Stimulated activated memory B cell treated with anti-CD40 and anti-IgM and Interleukin-4, amounts not matched to agents 10 μg/mL and 1 μg/mL and 100 μg/mL, for 72 hours (primary cell): ENCODE measurements around the gene LCMT2.
A peak's percentile ranks its signal among the peaks of the same experiment; 100 is the strongest.

Source experiments
- ATAC-seq: fragments of 150-1000 bp; cut with Tn5 transposase; 2 replicates; pipeline ENCODE4 v1.10.0; 2021
- H3K27ac Mint-ChIP-seq: one replicate; pipeline ENCODE4 v1.8.0; 2022; ENCODE audit warnings: mild to moderate bottlenecking, mixed read lengths
- H3K27me3 Mint-ChIP-seq: one replicate; pipeline ENCODE4 v1.8.0; 2022; ENCODE audit warnings: mixed read lengths
- H3K36me3 Mint-ChIP-seq: one replicate; pipeline ENCODE4 v1.8.0; 2022; ENCODE audit warnings: mixed read lengths
- H3K4me1 Mint-ChIP-seq: one replicate; pipeline ENCODE4 v1.8.0; 2022; ENCODE audit warnings: mixed read lengths
- H3K4me3 Mint-ChIP-seq: one replicate; pipeline ENCODE4 v1.8.0; 2022; ENCODE audit warnings: mild to moderate bottlenecking, moderate library complexity, mixed read lengths
- H3K9me3 Mint-ChIP-seq: one replicate; pipeline ENCODE4 v1.8.0; 2022; ENCODE audit warnings: mixed read lengths

Gene LCMT2

DNA sequence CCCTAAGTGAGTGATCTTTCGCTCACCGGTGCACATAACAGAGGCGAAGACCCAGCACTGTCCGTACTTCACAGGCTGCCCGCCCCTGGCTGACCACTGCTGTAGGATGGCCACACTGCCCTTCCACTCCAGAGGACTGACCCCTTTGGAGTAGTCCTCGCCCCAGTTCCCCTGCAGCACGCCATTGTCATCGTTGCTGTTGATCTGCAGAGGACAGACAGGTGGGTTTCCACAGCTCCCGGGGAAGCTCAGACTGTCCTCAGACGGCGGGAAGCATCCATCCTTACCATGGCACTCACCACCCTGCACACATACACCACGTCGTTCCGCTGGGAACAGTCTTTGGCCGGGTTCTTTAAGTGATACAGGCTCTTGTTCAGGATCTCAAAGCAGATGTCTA lies 43.1 kb downstream of the LCMT2 start:
- Mint-ChIP-seq H3K4me3 (no peak overlapping the region), H3K27me3 (no peaks in the 10 kb centered on the region), H3K9me3 (no peaks in the 10 kb centered on the region), H3K36me3 (no peaks in the 10 kb centered on the region), H3K4me1 (peaks cover 21% of the 10 kb centered on the region), H3K27ac (no peak overlapping the region)
- peak; percentile 36 for ATAC-seq

- no peak for ATAC-seq
- no peak overlapping the region for H3K4me3 Mint-ChIP-seq
- H3K27me3 Mint-ChIP-seq: no peaks in the 10 kb centered on the region
- no peaks in the 10 kb centered on the region for H3K9me3 Mint-ChIP-seq
- H3K4me1 Mint-ChIP-seq: peaks cover 21% of the 10 kb centered on the region
- no peak overlapping the region for H3K27ac Mint-ChIP-seq
- H3K36me3 Mint-ChIP-seq: no peaks in the 10 kb centered on the region
Measured at GRCh38 chr15:43286074-43286473, 44.3 kb downstream of the LCMT2 start.

DNA sequence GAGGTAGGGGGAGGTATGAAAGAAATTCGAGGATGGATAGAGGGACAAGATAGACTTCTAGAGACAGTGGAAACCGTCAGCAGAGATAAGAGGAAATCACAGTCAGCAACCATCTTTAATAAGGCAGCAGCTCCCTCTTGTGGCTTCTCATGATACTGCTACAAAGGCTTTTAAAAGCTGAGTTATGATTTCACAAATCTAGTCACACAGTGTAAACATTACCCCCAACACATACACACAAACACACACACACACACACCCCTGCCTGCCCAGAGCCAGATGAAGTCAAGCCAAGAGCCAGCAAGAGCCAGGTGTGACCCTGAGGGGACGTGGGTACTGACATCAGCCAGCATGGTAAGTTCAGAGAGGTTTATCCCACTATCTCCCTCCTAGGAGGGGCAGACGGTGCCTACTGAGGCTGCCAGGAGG lies 44.8 kb downstream of the LCMT2 start:
- Mint-ChIP-seq H3K9me3 (no peaks in the 10 kb centered on the region), H3K36me3 (no peaks in the 10 kb centered on the region), H3K27me3 (no peaks in the 10 kb centered on the region), H3K4me1 (peaks cover 21% of the 10 kb centered on the region), H3K4me3 (no peak overlapping the region), H3K27ac (peak overlapping the region; percentile 28)
- peak; percentile 68 for ATAC-seq

- Mint-ChIP-seq H3K27me3 (no peaks in the 10 kb centered on the region), H3K4me1 (peaks cover 21% of the 10 kb centered on the region), H3K36me3 (no peaks in the 10 kb centered on the region), H3K4me3 (no peak overlapping the region), H3K9me3 (no peaks in the 10 kb centered on the region), H3K27ac (no peak overlapping the region)
- no peak for ATAC-seq
Measured at GRCh38 chr15:43283526-43283925, 46.8 kb downstream of the LCMT2 start.

DNA sequence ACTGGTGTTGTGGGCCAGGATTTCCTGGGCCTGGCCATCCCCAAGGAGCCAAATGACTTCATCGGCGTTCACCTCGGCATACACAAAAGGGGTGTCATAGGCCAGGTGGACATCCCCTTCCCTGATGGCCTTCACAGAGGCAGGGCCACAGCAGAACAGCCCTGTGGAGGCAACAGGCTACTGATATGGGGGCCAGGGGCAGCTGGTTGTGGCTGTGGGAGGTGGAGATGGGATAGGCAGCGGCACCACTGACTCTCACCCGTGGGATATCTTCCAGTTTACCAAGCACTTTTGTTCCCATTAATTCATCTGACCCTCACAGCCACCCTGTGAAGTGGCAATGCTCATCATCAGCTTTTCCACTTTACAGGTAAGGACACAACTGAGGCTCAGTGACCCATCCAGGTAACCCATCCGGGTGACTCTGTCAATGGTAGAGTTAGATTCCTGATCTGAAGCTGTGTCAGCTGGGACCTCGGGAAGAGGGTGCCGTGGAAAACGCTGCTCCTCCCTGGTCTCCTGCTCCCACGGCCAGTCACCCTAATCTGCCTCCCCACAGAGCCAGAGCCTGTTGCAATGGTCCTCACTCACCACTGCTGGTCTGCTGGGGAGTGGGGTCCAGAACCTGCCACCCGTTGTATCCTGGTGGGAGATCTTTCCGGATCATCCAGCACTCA lies 48.3 kb downstream of the LCMT2 start:
- ATAC-seq: no peak
- Mint-ChIP-seq H3K27ac (no peak overlapping the region), H3K4me3 (no peak overlapping the region), H3K4me1 (peaks cover 32% of the 10 kb centered on the region), H3K9me3 (no peaks in the 10 kb centered on the region), H3K36me3 (no peaks in the 10 kb centered on the region), H3K27me3 (no peaks in the 10 kb centered on the region)

DNA sequence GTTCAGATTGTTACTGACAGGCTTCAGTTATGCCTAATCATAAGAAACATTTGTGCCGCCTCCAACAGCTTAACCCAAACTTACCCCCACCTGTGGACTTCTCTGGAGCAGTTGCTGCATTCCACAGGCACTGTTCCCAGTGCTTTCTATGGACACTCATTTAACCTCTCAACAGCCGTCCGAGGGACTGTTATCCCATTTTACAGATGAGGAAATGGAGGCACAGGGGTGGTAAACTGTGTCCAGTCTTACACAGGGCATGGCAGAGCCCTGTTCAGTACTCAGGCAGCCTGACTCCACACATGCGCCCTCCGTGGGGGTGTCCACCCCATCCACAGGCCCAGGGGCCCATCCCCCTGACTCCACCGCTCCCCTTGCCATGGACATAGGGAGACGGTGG lies 49.4 kb downstream of the LCMT2 start:
- H3K27ac Mint-ChIP-seq: no peak overlapping the region
- no peaks in the 10 kb centered on the region for H3K27me3 Mint-ChIP-seq
- no peak for ATAC-seq

DNA sequence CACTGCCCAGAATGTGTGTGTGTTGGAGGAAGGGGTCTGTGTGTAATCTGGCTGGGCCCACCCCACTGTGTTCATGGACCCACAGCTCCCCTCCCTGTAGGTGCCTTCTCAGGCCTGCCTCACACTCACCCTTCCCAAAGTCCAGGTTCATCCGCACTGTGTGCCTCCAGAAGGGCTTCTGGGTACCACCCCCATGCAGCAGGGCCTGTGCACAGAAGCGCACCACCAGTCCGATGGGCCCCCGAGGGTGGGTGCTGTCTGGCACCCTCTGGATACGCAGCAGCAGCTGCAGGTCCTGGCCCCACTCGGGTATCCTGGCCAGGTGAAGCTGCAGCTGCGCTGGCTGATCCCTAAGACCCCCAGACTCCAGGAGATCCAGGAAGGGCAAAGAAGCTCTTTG lies 50.9 kb downstream of the LCMT2 start:
- H3K4me1 Mint-ChIP-seq: peaks cover 18% of the 10 kb centered on the region
- no peak overlapping the region for H3K27ac Mint-ChIP-seq
- ATAC-seq: no peak
- no peaks in the 10 kb centered on the region for H3K9me3 Mint-ChIP-seq
- H3K36me3 Mint-ChIP-seq: no peaks in the 10 kb centered on the region
- H3K27me3 Mint-ChIP-seq: no peaks in the 10 kb centered on the region
- H3K4me3 Mint-ChIP-seq: no peak overlapping the region

More for the DNA sequence above, 49.4 kb downstream of the LCMT2 start:
- H3K36me3 Mint-ChIP-seq: no peaks in the 10 kb centered on the region
- H3K9me3 Mint-ChIP-seq: no peaks in the 10 kb centered on the region
- peaks cover 32% of the 10 kb centered on the region for H3K4me1 Mint-ChIP-seq
- no peak overlapping the region for H3K4me3 Mint-ChIP-seq

GRCh38 chr15:43278869-43279268 lies 51.5 kb downstream of the LCMT2 start:
- H3K4me3 Mint-ChIP-seq: no peak overlapping the region
- H3K27me3 Mint-ChIP-seq: no peaks in the 10 kb centered on the region
- no peak overlapping the region for H3K27ac Mint-ChIP-seq
- H3K36me3 Mint-ChIP-seq: no peaks in the 10 kb centered on the region
- peaks cover 12% of the 10 kb centered on the region for H3K4me1 Mint-ChIP-seq
- no peaks in the 10 kb centered on the region for H3K9me3 Mint-ChIP-seq
- no peak for ATAC-seq

DNA sequence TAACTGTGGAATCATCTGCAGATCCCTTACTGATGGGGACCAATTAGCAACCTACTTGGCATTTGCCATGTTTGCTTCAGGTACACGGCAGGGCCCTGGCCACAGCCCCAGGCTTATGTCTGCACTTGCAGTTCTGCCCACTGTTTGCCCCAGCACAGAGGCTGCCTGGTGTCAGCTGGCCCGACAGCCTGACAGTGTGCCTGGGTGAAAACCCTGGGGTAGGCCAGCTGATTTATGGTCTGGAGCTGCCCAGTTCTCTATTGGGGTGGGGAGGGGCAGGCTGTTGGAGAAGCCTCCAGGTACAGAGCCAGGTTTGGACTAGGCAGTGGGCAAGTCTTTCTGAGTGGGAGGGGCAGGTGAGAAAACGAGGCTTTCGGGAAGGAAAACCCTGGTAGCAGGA lies 52.5 kb downstream of the LCMT2 start:
- H3K4me3 Mint-ChIP-seq: no peak overlapping the region

GRCh38 chr15:43277231-43277823 lies 53.0 kb downstream of the LCMT2 start:
- H3K36me3 Mint-ChIP-seq: no peaks in the 10 kb centered on the region
- H3K4me3 Mint-ChIP-seq: no peak overlapping the region
- no peaks in the 10 kb centered on the region for H3K9me3 Mint-ChIP-seq
- H3K27me3 Mint-ChIP-seq: no peaks in the 10 kb centered on the region
- H3K4me1 Mint-ChIP-seq: peaks cover 11% of the 10 kb centered on the region
- peak overlapping the region; percentile 40 for H3K27ac Mint-ChIP-seq
- ATAC-seq: peak; percentile 62

More for the DNA sequence above, 52.5 kb downstream of the LCMT2 start:
- Mint-ChIP-seq H3K36me3 (no peaks in the 10 kb centered on the region), H3K27me3 (no peaks in the 10 kb centered on the region), H3K9me3 (no peaks in the 10 kb centered on the region), H3K27ac (peak overlapping the region; percentile 40), H3K4me1 (peaks cover 11% of the 10 kb centered on the region)
- ATAC-seq: no peak

GRCh38 chr15:43276563-43277200 lies 53.7 kb downstream of the LCMT2 start:
- Mint-ChIP-seq H3K27ac (peak overlapping the region; percentile 23), H3K4me1 (peaks cover 11% of the 10 kb centered on the region), H3K27me3 (no peaks in the 10 kb centered on the region), H3K9me3 (no peaks in the 10 kb centered on the region), H3K4me3 (no peak overlapping the region), H3K36me3 (no peaks in the 10 kb centered on the region)
- no peak for ATAC-seq

DNA sequence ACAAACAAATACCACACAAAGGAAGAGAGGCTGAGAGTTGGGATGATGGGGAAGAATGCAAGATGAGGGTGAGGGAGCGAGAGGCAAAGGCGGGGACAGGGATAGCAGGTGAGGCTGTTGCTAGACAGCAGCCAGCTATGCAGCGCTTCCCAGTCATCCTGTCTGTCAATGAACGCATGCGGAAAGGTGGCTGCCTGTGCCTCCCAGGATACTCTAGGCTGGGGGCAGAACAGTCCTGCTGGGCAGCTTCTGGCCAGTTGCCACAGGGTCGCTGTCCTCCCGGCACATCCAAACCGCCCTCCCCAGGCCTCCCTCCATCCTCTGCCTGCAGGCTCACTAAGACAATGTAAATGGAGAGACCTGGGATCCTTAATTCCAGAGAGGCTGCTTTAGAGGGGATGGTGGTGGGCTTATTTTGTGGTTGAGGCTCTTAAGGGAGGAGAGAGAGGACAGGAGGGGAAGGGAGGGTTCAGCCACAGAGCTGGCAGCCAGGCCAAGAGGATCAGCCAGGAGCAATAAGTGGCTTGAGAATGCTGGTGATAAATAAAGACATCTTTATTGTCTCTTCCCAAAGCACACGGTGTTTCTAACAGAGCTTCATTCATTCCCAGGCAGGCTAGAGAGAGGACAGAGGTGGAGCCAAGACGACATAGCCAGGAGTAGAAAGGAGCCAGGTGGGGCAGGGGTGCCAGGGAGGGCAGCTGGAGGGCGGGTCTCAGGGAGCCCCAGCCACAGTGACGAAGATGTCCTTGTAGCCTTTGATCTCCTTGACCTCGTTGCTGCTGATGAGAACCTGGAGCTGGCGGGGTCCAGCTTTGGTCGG lies 54.4 kb downstream of the LCMT2 start:
- Mint-ChIP-seq H3K9me3 (no peaks in the 10 kb centered on the region), H3K4me1 (peaks cover 17% of the 10 kb centered on the region), H3K4me3 (no peak overlapping the region), H3K36me3 (no peaks in the 10 kb centered on the region), H3K27ac (peak overlapping the region; percentile 23), H3K27me3 (no peaks in the 10 kb centered on the region)
- no peak for ATAC-seq

DNA sequence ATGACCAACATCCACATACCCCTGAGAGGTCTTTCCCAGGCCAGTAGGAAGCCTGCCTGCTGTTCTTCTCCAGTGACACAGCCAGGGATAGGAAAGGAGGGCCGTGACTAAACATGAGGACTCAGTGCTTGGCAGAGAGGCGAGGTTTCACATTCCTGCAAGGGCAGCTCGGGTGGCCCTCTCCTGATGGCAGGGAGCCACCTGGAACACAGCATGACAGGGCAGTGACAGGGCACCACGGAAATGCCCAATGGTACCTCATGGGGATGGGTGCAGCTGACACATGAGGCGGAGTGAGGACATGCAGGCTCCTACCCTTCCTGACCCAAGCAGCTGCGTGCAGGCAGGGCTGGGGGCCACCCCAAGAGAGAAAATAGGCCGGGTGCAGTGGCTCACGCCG lies 56.2 kb downstream of the LCMT2 start:
- H3K27ac Mint-ChIP-seq: no peak overlapping the region
- ATAC-seq: no peak
- no peaks in the 10 kb centered on the region for H3K27me3 Mint-ChIP-seq
- no peak overlapping the region for H3K4me3 Mint-ChIP-seq
- H3K9me3 Mint-ChIP-seq: no peaks in the 10 kb centered on the region
- no peaks in the 10 kb centered on the region for H3K36me3 Mint-ChIP-seq
- H3K4me1 Mint-ChIP-seq: peaks cover 35% of the 10 kb centered on the region
